ENCODE measurements around the gene C19orf73.

Gene C19orf73

DNA sequence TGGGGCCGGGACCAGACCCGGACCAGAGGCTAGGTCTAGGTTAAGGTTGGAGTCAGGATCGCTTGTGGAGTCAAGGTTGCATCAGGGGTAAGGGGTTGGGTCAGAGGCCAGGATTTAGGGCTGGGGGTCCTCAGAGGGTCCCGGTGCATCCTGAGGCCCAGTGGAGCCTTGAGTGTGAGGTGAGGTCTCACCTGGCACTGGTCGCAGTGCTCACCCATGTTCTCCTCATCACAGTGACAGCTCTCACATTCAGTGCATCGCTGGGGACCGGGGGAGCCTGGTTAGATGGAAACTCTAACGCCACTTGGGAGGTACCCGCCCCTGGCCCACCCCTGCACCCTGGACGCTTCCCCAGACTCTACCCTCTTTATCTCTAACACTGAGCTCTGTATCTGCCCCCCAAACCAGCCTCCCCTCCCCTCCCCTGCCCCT lies 33.2 kb upstream of the C19orf73 start:
- no peak for DNase-seq (ENCODE audit: low read depth)
- H3K4me3 ChIP-seq (ENCODE audit: low read length), result no peak overlapping the region
- TF ChIP-seq, protein P1, sequence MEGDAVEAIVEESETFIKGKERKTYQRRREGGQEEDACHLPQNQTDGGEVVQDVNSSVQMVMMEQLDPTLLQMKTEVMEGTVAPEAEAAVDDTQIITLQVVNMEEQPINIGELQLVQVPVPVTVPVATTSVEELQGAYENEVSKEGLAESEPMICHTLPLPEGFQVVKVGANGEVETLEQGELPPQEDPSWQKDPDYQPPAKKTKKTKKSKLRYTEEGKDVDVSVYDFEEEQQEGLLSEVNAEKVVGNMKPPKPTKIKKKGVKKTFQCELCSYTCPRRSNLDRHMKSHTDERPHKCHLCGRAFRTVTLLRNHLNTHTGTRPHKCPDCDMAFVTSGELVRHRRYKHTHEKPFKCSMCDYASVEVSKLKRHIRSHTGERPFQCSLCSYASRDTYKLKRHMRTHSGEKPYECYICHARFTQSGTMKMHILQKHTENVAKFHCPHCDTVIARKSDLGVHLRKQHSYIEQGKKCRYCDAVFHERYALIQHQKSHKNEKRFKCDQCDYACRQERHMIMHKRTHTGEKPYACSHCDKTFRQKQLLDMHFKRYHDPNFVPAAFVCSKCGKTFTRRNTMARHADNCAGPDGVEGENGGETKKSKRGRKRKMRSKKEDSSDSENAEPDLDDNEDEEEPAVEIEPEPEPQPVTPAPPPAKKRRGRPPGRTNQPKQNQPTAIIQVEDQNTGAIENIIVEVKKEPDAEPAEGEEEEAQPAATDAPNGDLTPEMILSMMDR (IDR thresholded peaks at IDR 0.05; ENCODE audit: insufficient read depth, low read depth, low read length, missing control alignments), result no peak

DNA sequence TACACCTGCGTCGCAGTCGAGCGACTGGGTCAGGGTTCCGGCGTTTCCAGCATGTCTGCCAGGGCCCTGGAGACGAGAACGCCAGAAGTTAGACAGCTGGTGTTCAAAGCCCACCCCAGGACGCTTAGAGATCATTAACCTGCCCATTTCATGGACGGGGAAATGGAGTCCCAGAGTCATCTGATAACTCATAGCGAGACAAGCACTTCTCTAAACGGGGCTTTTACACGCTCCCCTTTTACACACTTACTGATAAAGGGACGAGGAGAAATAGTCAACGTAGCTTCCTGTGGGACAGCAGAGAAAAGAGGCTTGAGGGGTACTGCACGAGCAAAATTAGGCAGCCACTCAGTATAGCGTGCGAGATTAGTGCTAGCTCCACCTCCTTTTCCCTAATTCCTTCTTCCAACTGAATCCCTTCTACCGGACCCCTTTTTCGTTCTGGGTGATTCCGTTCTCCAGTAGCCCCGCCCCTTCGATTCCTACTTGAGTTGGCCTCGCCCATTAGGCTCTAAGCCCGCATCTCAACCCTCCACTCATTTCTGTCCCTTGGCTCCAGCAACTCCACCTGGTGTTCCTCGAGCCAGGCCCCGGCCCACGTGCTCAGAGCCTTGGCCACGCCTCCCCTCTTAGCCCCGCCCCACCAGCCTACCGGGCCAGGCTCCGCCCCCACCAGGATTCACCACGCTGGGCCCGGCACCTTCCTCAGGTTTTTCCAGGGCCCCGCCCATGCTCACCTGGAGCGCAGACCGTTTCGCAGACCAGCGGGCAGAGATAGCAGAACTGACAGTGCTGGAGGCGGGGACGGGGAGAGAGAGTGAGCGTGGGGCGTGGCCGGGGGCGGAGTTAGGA lies 32.5 kb upstream of the C19orf73 start:
- TF ChIP-seq, protein P1 (IDR thresholded peaks at IDR 0.05; ENCODE audit: insufficient read depth, low read depth, low read length, missing control alignments), result no peak
- DNase-seq (ENCODE audit: low read depth), result peak; percentile 96
- H3K4me3 ChIP-seq (ENCODE audit: low read length), result peak overlapping the region; percentile 2

DNA sequence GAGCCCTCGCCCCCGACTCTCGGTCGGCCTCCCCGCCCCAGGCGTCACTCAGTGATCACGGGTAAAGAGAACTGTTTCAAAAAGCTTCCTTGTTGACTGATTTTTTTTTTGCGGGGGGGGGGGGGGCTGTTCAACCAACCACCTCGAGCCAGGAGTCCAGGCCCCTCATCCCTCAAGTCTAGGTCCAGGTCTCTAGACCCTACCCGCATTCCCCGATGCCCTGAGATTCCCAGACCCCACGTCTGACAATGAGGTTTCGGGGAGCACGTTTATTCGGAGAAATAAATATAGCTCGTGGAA lies 32.0 kb upstream of the C19orf73 start:
- TF ChIP-seq, protein P1 (IDR thresholded peaks at IDR 0.05; ENCODE audit: insufficient read depth, low read depth, low read length, missing control alignments), result no peak
- peak overlapping the region; percentile 77 for H3K4me3 ChIP-seq (ENCODE audit: low read length)
- DNase-seq (ENCODE audit: low read depth), result no peak

DNA sequence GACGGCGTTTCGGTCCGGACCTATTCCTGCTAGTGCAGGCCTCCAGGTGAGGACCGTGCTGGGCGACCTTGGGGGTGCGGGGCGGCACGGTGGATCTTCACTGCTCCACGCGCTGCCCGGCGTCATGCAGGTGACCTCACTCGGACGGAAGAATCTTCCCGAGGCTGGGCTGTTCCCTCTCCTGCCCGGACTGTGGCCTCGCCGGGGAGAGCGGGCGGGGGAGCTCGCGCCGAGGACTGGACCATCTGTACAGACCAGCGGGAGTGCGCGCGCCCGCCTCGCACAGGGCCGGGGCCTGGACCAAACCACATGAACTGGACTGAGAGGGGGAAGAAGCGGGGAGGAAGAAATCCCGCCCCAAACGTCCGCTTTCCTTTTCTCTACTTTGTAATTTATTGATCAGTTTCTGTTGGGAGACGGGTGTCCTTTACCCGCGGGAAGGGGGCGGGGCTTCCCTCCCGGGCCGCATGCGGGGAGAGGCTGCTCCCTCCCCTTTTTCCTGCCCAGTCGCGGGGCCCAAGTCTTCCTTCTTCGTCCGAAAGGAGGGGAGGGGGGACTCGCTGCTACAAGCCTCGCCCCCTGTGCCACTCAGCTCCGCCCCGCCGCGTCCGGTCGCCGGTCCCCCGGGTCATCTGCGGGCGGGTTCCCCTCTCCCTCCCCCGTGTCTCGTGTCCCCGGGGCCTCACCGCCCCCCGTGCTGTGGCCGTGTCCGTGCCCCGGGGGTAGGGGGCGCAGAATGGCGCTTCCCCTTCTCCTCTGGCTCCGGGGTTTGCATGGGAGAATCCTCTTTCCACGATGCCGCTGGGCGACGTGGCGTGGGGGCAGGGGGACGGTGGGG lies 31.4 kb upstream of the C19orf73 start:
- peak; percentile 70 for DNase-seq (ENCODE audit: low read depth)

DNA sequence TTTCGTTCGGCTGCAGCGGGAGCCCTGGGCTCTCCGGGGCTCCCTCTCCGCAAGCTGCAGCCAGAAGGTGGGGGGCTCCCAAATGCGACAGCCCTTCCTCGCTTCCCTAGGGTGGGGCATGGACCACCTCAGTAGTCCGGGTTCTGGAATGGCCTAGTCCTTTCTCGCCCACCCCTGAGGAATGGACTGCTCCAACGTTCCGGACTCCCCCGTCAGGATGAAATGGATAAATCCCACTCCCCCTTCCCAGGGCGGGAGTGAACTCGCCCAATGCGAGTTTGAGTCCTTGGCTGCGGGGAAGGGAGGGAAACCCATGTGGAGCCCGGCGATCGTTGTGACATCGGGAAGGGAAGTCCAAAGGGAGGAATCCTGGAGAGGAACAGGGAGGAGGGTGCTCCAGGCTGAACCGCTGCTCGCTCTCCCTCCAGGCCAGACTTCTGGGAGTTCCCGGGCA lies 30.7 kb upstream of the C19orf73 start:
- TF ChIP-seq, protein P1 (IDR thresholded peaks at IDR 0.05; ENCODE audit: insufficient read depth, low read depth, low read length, missing control alignments), result no peak
- DNase-seq (ENCODE audit: low read depth), result peak; percentile 76
- H3K4me3 ChIP-seq (ENCODE audit: low read length), result peak overlapping the region; percentile 77

More for the DNA sequence above, 31.4 kb upstream of the C19orf73 start:
- peak overlapping the region; percentile 77 for H3K4me3 ChIP-seq (ENCODE audit: low read length)
- TF ChIP-seq, protein P1 (IDR thresholded peaks at IDR 0.05; ENCODE audit: insufficient read depth, low read depth, low read length, missing control alignments), result no peak

DNA sequence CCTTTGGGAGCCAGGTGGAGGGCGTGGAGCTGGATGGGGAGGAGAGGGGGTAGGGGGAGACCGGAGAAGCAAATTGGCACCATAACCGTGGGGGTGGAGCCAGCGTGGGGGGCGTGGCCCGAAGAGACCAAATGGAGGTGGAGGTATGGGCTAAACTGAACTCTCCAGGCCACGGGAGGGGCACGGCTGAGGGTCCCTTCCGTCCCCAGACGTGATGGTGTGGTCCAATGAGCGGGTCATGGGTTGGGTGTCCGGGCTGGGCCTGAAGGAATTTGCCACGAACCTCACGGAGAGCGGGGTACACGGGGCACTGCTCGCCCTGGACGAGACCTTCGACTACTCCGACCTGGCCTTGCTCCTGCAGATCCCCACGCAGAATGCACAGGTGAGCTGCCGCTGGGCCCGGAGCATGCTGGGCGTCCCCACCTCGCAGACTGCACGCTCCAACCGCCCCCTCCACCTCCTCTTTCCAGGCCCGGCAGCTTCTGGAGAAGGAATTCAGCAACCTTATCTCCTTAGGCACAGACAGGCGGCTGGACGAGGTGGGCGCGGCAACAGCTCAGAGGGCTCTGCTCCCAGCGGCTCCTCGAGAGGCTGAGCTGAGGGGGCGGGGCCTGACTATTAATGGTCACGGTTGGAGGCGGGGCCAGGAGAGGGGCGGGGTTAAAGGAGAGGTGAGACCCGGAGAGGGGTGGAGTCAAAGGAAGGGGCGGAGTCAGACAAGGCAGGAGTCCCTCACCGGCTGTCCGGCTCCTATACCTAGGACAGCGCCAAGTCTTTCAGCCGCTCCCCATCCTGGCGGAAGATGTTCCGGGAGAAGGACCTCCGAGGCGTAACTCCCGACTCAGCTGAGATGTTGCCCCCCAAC lies 30.1 kb upstream of the C19orf73 start:
- TF ChIP-seq, protein P1 (IDR thresholded peaks at IDR 0.05; ENCODE audit: insufficient read depth, low read depth, low read length, missing control alignments), result no peak
- peak overlapping the region; percentile 77 for H3K4me3 ChIP-seq (ENCODE audit: low read length)
- DNase-seq (ENCODE audit: low read depth), result peak; percentile 97

Measured in epithelial cell of esophagus (primary cell).